Measurements from ENCODE around the gene ASB2. TPM values are rescaled to one million over a fixed set of nuclear protein-coding genes. Genes with fewer than 3 reads are reported as not detected.

The ASB2 gene
- total RNA-seq, 2 experiments from 2014 or later, result 21.3 to 24.0 TPM

GRCh38 chr14:93898081-93898611 lies 78.2 kb downstream of the ASB2 start:
- Mint-ChIP-seq H3K4me1 (no peaks in the 10 kb centered on the region), H3K27ac (no peak overlapping the region), H3K27me3 (no peaks in the 10 kb centered on the region), H3K9me3 (no peaks in the 10 kb centered on the region), H3K4me3 (no peak overlapping the region), H3K36me3 (no peaks in the 10 kb centered on the region)
- DNase-seq (no peak), ATAC-seq (ENCODE audit: low read depth) (no peak)
- POLR2A ChIA-PET, result no interaction called here

GRCh38 chr14:93897476-93897845 lies 78.9 kb downstream of the ASB2 start:
- ATAC-seq (ENCODE audit: low read depth) (no peak), DNase-seq (no peak)
- Mint-ChIP-seq H3K27me3 (no peaks in the 10 kb centered on the region), H3K9me3 (no peaks in the 10 kb centered on the region), H3K4me1 (no peaks in the 10 kb centered on the region), H3K27ac (no peak overlapping the region), H3K36me3 (no peaks in the 10 kb centered on the region), H3K4me3 (no peak overlapping the region)
- POLR2A ChIA-PET, result no interaction called here

GRCh38 chr14:93895023-93895604 lies 81.3 kb downstream of the ASB2 start:
- no peak for ATAC-seq (ENCODE audit: low read depth)
- POLR2A ChIA-PET, result no interaction called here
- no peak for DNase-seq
- Mint-ChIP-seq H3K27me3 (peaks cover 3% of the 10 kb centered on the region), H3K4me3 (no peak overlapping the region), H3K9me3 (no peaks in the 10 kb centered on the region), H3K27ac (no peak overlapping the region), H3K36me3 (no peaks in the 10 kb centered on the region), H3K4me1 (no peaks in the 10 kb centered on the region)

GRCh38 chr14:93893661-93894261 lies 82.6 kb downstream of the ASB2 start:
- no peak overlapping the region for H3K27ac Mint-ChIP-seq
- ATAC-seq (ENCODE audit: low read depth) (no peak), DNase-seq (no peak)
- POLR2A ChIA-PET, result no interaction called here
- peaks cover 3% of the 10 kb centered on the region for H3K27me3 Mint-ChIP-seq
- no peaks in the 10 kb centered on the region for H3K36me3 Mint-ChIP-seq
- H3K9me3 Mint-ChIP-seq, result no peaks in the 10 kb centered on the region
- no peak overlapping the region for H3K4me3 Mint-ChIP-seq
- H3K4me1 Mint-ChIP-seq, result no peaks in the 10 kb centered on the region

GRCh38 chr14:93892923-93893558 lies 83.3 kb downstream of the ASB2 start:
- peak; percentile 85 for ATAC-seq (ENCODE audit: low read depth)
- no peaks in the 10 kb centered on the region for H3K36me3 Mint-ChIP-seq
- peak; percentile 83 for DNase-seq
- POLR2A ChIA-PET, result no interaction called here
- H3K4me1 Mint-ChIP-seq, result no peaks in the 10 kb centered on the region
- peaks cover 8% of the 10 kb centered on the region for H3K27me3 Mint-ChIP-seq
- no peak overlapping the region for H3K27ac Mint-ChIP-seq
- no peak overlapping the region for H3K4me3 Mint-ChIP-seq
- H3K9me3 Mint-ChIP-seq, result no peaks in the 10 kb centered on the region

- Mint-ChIP-seq H3K27me3 (peaks cover 11% of the 10 kb centered on the region), H3K4me3 (no peak overlapping the region), H3K9me3 (no peaks in the 10 kb centered on the region), H3K4me1 (no peaks in the 10 kb centered on the region), H3K27ac (no peak overlapping the region), H3K36me3 (no peaks in the 10 kb centered on the region)
- no peak for DNase-seq
- ATAC-seq (ENCODE audit: low read depth), result no peak
- POLR2A ChIA-PET, result no interaction called here
Measured at GRCh38 chr14:93892505-93892839, 83.9 kb downstream of the ASB2 start.

- H3K36me3 Mint-ChIP-seq, result no peaks in the 10 kb centered on the region
- H3K4me1 Mint-ChIP-seq, result no peaks in the 10 kb centered on the region
- DNase-seq (no peak), ATAC-seq (ENCODE audit: low read depth) (no peak)
- POLR2A ChIA-PET, result no interaction called here
- no peaks in the 10 kb centered on the region for H3K9me3 Mint-ChIP-seq
- H3K27me3 Mint-ChIP-seq, result peaks cover 16% of the 10 kb centered on the region
- no peak overlapping the region for H3K4me3 Mint-ChIP-seq
- H3K27ac Mint-ChIP-seq, result no peak overlapping the region
Measured at GRCh38 chr14:93891756-93892504, 84.4 kb downstream of the ASB2 start.

GRCh38 chr14:93889739-93890483 lies 86.5 kb downstream of the ASB2 start:
- Mint-ChIP-seq H3K4me3 (no peak overlapping the region), H3K9me3 (peaks cover 3% of the 10 kb centered on the region), H3K27me3 (peaks cover 25% of the 10 kb centered on the region), H3K27ac (no peak overlapping the region), H3K4me1 (peaks cover 2% of the 10 kb centered on the region), H3K36me3 (no peaks in the 10 kb centered on the region)
- POLR2A ChIA-PET, result no interaction called here
- ATAC-seq (ENCODE audit: low read depth) (no peak), DNase-seq (no peak)

- Mint-ChIP-seq H3K4me3 (no peak overlapping the region), H3K4me1 (peaks cover 6% of the 10 kb centered on the region), H3K9me3 (peaks cover 7% of the 10 kb centered on the region), H3K36me3 (no peaks in the 10 kb centered on the region), H3K27ac (no peak overlapping the region), H3K27me3 (peaks cover 28% of the 10 kb centered on the region)
- DNase-seq (no peak), ATAC-seq (ENCODE audit: low read depth) (no peak)
- POLR2A ChIA-PET, result no interaction called here
Measured at GRCh38 chr14:93888995-93889394, 87.4 kb downstream of the ASB2 start.

GRCh38 chr14:93884950-93885349 lies 91.4 kb downstream of the ASB2 start:
- POLR2A ChIA-PET, result no interaction called here
- Mint-ChIP-seq H3K4me1 (peaks cover 8% of the 10 kb centered on the region), H3K36me3 (no peaks in the 10 kb centered on the region), H3K27ac (peak overlapping the region; percentile 34), H3K9me3 (peaks cover 13% of the 10 kb centered on the region), H3K4me3 (no peak overlapping the region), H3K27me3 (peaks cover 34% of the 10 kb centered on the region)
- DNase-seq (no peak), ATAC-seq (ENCODE audit: low read depth) (no peak)

Small RNA genes lying within 50 kb of the gene (microRNA-seq; reads per million reads assigned to microRNA genes)
- gene MIR4506, result not detected

Other genes starting within 250 kb of the ASB2 start
- gene PRIMA1, start 188.1 kb downstream of the ASB2 start, total RNA-seq, result not detected
- gene FAM181A, start 49.2 kb downstream of the ASB2 start, total RNA-seq, result not detected
- under 1 TPM in 1 of 2 experiments, not detected in 1; 0.25 TPM for gene CCDC197, start 20.7 kb upstream of the ASB2 start, total RNA-seq
- gene OTUB2, start 49.8 kb upstream of the ASB2 start, total RNA-seq, result under 1 TPM; 0.47 to 0.60 TPM
- gene DDX24, start 104.6 kb upstream of the ASB2 start, total RNA-seq, result 100 to 1,000 TPM; 232 to 237 TPM
- gene IFI27L1, start 104.7 kb upstream of the ASB2 start, total RNA-seq, result 10 to 100 TPM; 36.1 to 39.8 TPM
- gene IFI27, start 134.2 kb upstream of the ASB2 start, total RNA-seq, result 100 to 1,000 TPM; 237 to 274 TPM
- 10 to 100 TPM; 76.4 to 77.9 TPM for gene IFI27L2, start 153.0 kb upstream of the ASB2 start, total RNA-seq
- gene PPP4R4, start 197.8 kb upstream of the ASB2 start, total RNA-seq, result under 1 TPM; 0.47 to 0.57 TPM